GM18861 (cell line): ENCODE measurements around the gene STAG3.
"Not testable (repeated sequence)": the region's sequence is repeated elsewhere in the genome, so short reads cannot be mapped to it uniquely, and the experiment has no call there.

Experiments
- ATAC-seq: cut with Tn5 transposase; IDR thresholded peaks from one replicate; pipeline ENCODE4 v1.9.1; 2021; ENCODE audit not compliant: unreplicated experiment

STAG3 gene

DNA sequence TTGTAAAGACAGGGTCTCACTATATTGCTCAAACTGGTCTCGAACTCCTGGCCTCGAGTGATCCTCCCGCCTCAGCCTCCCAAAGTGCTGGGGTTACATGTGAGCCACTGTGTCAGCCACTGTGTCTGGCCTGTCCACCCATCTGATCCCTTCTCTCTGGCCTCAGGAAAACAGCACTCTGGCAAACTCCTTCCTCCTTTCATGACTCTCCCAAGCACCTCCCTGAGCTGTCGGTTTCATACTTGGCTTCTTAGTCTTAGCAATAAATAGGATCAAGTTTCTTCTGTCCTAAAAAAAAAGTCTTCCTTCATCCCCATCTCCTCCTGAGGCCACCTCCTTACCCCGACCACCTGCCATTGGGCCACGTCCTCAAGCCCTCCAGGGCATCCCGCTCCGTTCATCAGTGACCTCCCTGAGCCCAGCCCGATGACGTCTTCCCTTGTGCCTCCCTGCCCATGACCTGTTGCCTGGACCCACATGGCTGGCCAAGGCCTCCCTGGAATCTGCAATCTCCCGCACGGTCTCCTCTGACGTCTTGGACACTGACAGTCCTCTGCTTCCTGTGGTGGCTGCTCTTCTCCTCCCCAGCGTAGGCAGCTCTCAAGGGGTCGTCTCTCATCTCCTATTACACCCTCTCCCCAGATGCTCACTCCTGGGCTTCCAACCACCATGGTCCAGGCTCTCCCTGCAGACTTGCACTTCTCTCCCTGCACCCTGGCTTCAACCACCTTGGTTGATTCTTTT lies 68.6 kb downstream of the STAG3 start:
- not testable (repeated sequence) for ATAC-seq

DNA sequence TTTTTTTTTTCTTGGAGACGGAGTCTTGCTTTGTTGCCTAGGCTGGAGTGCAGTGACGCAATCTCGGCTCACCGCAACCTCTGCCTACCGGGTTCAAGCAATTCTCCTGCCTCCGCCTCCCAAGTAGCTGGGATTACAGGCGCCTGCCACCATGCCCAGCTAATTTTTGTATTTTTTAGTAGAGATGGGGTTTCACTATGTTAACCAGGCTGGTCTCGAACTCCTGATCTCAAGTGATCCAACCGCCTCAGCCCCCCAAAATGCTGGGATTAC lies 69.1 kb downstream of the STAG3 start:
- not testable (repeated sequence) for ATAC-seq

GRCh38 chr7:100247152-100247757 lies 69.5 kb downstream of the STAG3 start:
- no peak for ATAC-seq

DNA sequence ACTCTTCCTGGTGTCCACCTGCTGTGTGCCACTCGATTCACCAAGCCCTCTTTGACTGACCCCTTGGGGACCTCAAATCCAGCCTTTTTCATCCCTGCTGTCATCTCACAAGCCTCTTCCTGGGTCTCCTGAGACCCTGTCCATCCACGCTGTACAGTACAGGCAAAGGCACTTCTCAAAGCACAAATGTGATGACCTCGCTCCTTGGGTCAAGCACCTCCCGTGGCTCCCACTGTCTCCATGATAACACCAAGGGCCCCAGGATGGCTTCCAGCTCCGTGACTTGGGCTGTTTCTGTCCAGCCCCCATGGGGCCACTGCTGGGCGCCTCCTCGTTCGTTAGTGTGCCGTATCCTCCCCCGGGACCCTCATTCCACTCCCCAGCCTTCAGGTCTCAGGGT lies 70.8 kb downstream of the STAG3 start:
- no peak for ATAC-seq

GRCh38 chr7:100257017-100257416 lies 79.3 kb downstream of the STAG3 start:
- ATAC-seq = no peak

GRCh38 chr7:100259984-100260383 lies 82.3 kb downstream of the STAG3 start:
- not testable (repeated sequence) for ATAC-seq

- ATAC-seq = not testable (repeated sequence)
These were observed 85.2 kb downstream of the STAG3 start for GRCh38 chr7:100262896-100263295.
